GM23338 (cell line): Measurements from ENCODE around the gene MYH6. TPM values are rescaled to one million over a fixed set of nuclear protein-coding genes. Genes with fewer than 3 reads are reported as not detected.

Experiments used
- ATAC-seq: fragments of 200-7000 bp; cut with Tn5 transposase; 3 replicates; pipeline ENCODE4 v1.9.1; 2020
- DNase-seq: peaks from one replicate; pipeline ENCODE4 v3.0.0-alpha.2; 2015; ENCODE audit warnings: low spot score
- H2AFZ ChIP-seq: fragments of 200-600 bp; sonication (generic); 2 replicates; pipeline ENCODE4 v1.8.0; 2016; ENCODE audit warnings: antibody characterized with exemption, mild to moderate bottlenecking, moderate library complexity
- H3F3A ChIP-seq: fragments of 200-600 bp; sonication (generic); replicated peaks from 2 replicates; pipeline ENCODE4 v1.8.0; 2017; ENCODE audit warnings: antibody characterized with exemption, mixed run types, low read depth
- H3K27ac ChIP-seq: fragments of 200-600 bp; sonication (generic); 2 replicates; pipeline ENCODE4 v1.6.1; 2016; ENCODE audit warnings: low read depth
- H3K27me3 ChIP-seq: fragments of 200-600 bp; sonication (generic); 2 replicates; pipeline ENCODE4 v1.8.0; 2016; ENCODE audit warnings: mild to moderate bottlenecking, mixed run types, moderate library complexity; ENCODE audit not compliant: insufficient read depth
- H3K36me3 ChIP-seq: fragments of 200-600 bp; sonication (generic); 2 replicates; pipeline ENCODE4 v1.8.0; 2016; ENCODE audit warnings: mild to moderate bottlenecking; ENCODE audit not compliant: insufficient read depth
- H3K4me1 ChIP-seq: fragments of 200-600 bp; sonication (generic); 2 replicates; pipeline ENCODE4 v1.8.0; 2016; ENCODE audit warnings: mild to moderate bottlenecking, moderate library complexity; ENCODE audit not compliant: insufficient read depth
- H3K4me2 ChIP-seq: fragments of 200-600 bp; sonication (generic); 2 replicates; pipeline ENCODE4 v1.7.1; 2017; ENCODE audit warnings: mixed run types
- H3K4me3 ChIP-seq: fragments of 200-600 bp; sonication (generic); 2 replicates; pipeline ENCODE4 v1.6.1; 2016; ENCODE audit warnings: mixed run types
- H3K79me2 ChIP-seq: fragments of 200-600 bp; sonication (generic); replicated peaks from 2 replicates; pipeline ENCODE4 v1.8.0; 2017; ENCODE audit warnings: mild to moderate bottlenecking; ENCODE audit not compliant: insufficient read depth
- H3K9me2 ChIP-seq: fragments of 200-600 bp; sonication (generic); 2 replicates; pipeline ENCODE4 v1.8.0; 2017; ENCODE audit not compliant: insufficient read depth
- H4K20me1 ChIP-seq: fragments of 200-600 bp; sonication (generic); replicated peaks from 2 replicates; pipeline ENCODE4 v1.8.0; 2017; ENCODE audit warnings: mild to moderate bottlenecking; ENCODE audit not compliant: insufficient read depth
- H3K27ac Mint-ChIP-seq: 2 replicates; pipeline ENCODE4 v1.8.0; 2020; ENCODE audit warnings: inconsistent platforms, mild to moderate bottlenecking, moderate library complexity, mixed read lengths
- H3K27me3 Mint-ChIP-seq: 3 replicates; pipeline ENCODE4 v1.8.0; 2022; ENCODE audit warnings: low read depth, mild to moderate bottlenecking, moderate library complexity, mixed read lengths, inconsistent platforms; ENCODE audit not compliant: insufficient read depth, poor library complexity
- H3K36me3 Mint-ChIP-seq: 3 replicates; pipeline ENCODE4 v1.8.0; 2021; ENCODE audit warnings: low read depth, mild to moderate bottlenecking, inconsistent platforms, moderate library complexity, mixed read lengths
- H3K4me1 Mint-ChIP-seq: 3 replicates; pipeline ENCODE4 v1.8.0; 2020; ENCODE audit warnings: mild to moderate bottlenecking, inconsistent platforms, mixed read lengths
- H3K4me3 Mint-ChIP-seq: 3 replicates; pipeline ENCODE4 v1.8.0; 2021; ENCODE audit warnings: moderate library complexity, mild to moderate bottlenecking, inconsistent platforms, mixed read lengths
- H3K9me3 Mint-ChIP-seq: 3 replicates; pipeline ENCODE4 v1.8.0; 2020; ENCODE audit warnings: moderate library complexity, mild to moderate bottlenecking, inconsistent platforms, mixed read lengths
- CTCF ChIP-seq, 2 experiments: fragments of 200-600 bp in 1 of 2; sonication (generic) in 1 of 2; conservative IDR thresholded peaks; 2 replicates each; pipeline versions ENCODE4 v1.5.1 to v1.6.1; 2016 to 2017; ENCODE audit warnings: antibody characterized with exemption in 2 of 2, low read depth in 2 of 2, mild to moderate bottlenecking in 2 of 2, moderate library complexity in 1 of 2
- EZH2 ChIP-seq: fragments of 200-600 bp; sonication (generic); IDR thresholded peaks from one replicate; pipeline ENCODE4 v1.8.0; 2017; ENCODE audit warnings: antibody characterized with exemption, mild to moderate bottlenecking, low read depth; ENCODE audit not compliant: unreplicated experiment
- JUNB ChIP-seq: IDR thresholded peaks from one replicate; pipeline ENCODE4 v1.6.1; 2016; ENCODE audit warnings: antibody characterized with exemption; ENCODE audit not compliant: unreplicated experiment
- NANOG ChIP-seq: IDR thresholded peaks from 2 replicates; pipeline ENCODE4 v1.6.1; 2016; ENCODE audit warnings: antibody characterized with exemption, borderline replicate concordance
- POLR2AphosphoS5 ChIP-seq: IDR thresholded peaks from 2 replicates; pipeline ENCODE4 v1.6.1; 2016; ENCODE audit warnings: antibody characterized with exemption, low read depth
- REST ChIP-seq: IDR thresholded peaks from one replicate; pipeline ENCODE4 v1.6.1; 2018; ENCODE audit warnings: antibody characterized with exemption; ENCODE audit not compliant: unreplicated experiment
- ZNF114 ChIP-seq: fragments of 250-450 bp; sonication (Bioruptor Pico); IDR thresholded peaks from 2 replicates; pipeline ENCODE4 v1.5.0; 2020; ENCODE audit warnings: mild to moderate bottlenecking, moderate library complexity
- ZNF331 ChIP-seq: fragments of 250-450 bp; sonication (Bioruptor Pico); IDR thresholded peaks from 2 replicates; pipeline ENCODE4 v1.5.0; 2020; ENCODE audit warnings: low read depth, mild to moderate bottlenecking, moderate library complexity
- polyA plus RNA-seq: library from polyadenylated mRNA; unstranded; fragments of >200 nt; fragmentation: Nextera tagmentation; extraction: Ambion mirVana; gene quantifications from 2 replicates; pipeline ENCODE4 v1.2.1, GENCODE V29; 2016
- total RNA-seq: library from RNA; depleted of rRNA; stranded (reverse); fragments of >200 nt; shearing (Covaris generic); gene quantifications from 2 replicates; pipeline ENCODE4 v1.2.3, GENCODE V29; 2014
- TF ChIP-seq, protein P1 (sequence below): fragments of 250-450 bp; sonication (Bioruptor Pico); IDR thresholded peaks from 2 replicates; pipeline ENCODE4 v1.5.0; 2020; ENCODE audit warnings: mild to moderate bottlenecking, moderate library complexity
- TF ChIP-seq, protein P2 (sequence below): IDR thresholded peaks from 2 replicates; pipeline ENCODE4 v1.6.1; 2016; ENCODE audit warnings: antibody characterized with exemption

Gene MYH6
- total and polyA plus RNA-seq, 2 experiments from 2014 or later = 0.03 to 0.10 TPM

- Mint-ChIP-seq H3K27me3 (peaks cover 22% of the 10 kb centered on the region), H3K36me3 (no peaks in the 10 kb centered on the region), H3K27ac (no peak overlapping the region), H3K4me3 (no peak overlapping the region), H3K9me3 (no peaks in the 10 kb centered on the region), H3K4me1 (peaks cover 26% of the 10 kb centered on the region)
- ATAC-seq = no peak
- H3K27me3 ChIP-seq = no peaks in the 10 kb centered on the region
- H4K20me1 ChIP-seq = no peaks in the 10 kb centered on the region
- TF ChIP-seq ZNF331 (CRISPR knock-in tag) (no peak), CTCF (conservative IDR thresholded peaks at IDR 0.05; ENCODE audit: low read depth in 2 of 2) (no peak), REST (no peak), ZNF114 (CRISPR knock-in tag) (no peak), JUNB (no peak), NANOG (no peak), POLR2AphosphoS5 (no peak), EZH2 (no peak)
- TF ChIP-seq, protein P1, sequence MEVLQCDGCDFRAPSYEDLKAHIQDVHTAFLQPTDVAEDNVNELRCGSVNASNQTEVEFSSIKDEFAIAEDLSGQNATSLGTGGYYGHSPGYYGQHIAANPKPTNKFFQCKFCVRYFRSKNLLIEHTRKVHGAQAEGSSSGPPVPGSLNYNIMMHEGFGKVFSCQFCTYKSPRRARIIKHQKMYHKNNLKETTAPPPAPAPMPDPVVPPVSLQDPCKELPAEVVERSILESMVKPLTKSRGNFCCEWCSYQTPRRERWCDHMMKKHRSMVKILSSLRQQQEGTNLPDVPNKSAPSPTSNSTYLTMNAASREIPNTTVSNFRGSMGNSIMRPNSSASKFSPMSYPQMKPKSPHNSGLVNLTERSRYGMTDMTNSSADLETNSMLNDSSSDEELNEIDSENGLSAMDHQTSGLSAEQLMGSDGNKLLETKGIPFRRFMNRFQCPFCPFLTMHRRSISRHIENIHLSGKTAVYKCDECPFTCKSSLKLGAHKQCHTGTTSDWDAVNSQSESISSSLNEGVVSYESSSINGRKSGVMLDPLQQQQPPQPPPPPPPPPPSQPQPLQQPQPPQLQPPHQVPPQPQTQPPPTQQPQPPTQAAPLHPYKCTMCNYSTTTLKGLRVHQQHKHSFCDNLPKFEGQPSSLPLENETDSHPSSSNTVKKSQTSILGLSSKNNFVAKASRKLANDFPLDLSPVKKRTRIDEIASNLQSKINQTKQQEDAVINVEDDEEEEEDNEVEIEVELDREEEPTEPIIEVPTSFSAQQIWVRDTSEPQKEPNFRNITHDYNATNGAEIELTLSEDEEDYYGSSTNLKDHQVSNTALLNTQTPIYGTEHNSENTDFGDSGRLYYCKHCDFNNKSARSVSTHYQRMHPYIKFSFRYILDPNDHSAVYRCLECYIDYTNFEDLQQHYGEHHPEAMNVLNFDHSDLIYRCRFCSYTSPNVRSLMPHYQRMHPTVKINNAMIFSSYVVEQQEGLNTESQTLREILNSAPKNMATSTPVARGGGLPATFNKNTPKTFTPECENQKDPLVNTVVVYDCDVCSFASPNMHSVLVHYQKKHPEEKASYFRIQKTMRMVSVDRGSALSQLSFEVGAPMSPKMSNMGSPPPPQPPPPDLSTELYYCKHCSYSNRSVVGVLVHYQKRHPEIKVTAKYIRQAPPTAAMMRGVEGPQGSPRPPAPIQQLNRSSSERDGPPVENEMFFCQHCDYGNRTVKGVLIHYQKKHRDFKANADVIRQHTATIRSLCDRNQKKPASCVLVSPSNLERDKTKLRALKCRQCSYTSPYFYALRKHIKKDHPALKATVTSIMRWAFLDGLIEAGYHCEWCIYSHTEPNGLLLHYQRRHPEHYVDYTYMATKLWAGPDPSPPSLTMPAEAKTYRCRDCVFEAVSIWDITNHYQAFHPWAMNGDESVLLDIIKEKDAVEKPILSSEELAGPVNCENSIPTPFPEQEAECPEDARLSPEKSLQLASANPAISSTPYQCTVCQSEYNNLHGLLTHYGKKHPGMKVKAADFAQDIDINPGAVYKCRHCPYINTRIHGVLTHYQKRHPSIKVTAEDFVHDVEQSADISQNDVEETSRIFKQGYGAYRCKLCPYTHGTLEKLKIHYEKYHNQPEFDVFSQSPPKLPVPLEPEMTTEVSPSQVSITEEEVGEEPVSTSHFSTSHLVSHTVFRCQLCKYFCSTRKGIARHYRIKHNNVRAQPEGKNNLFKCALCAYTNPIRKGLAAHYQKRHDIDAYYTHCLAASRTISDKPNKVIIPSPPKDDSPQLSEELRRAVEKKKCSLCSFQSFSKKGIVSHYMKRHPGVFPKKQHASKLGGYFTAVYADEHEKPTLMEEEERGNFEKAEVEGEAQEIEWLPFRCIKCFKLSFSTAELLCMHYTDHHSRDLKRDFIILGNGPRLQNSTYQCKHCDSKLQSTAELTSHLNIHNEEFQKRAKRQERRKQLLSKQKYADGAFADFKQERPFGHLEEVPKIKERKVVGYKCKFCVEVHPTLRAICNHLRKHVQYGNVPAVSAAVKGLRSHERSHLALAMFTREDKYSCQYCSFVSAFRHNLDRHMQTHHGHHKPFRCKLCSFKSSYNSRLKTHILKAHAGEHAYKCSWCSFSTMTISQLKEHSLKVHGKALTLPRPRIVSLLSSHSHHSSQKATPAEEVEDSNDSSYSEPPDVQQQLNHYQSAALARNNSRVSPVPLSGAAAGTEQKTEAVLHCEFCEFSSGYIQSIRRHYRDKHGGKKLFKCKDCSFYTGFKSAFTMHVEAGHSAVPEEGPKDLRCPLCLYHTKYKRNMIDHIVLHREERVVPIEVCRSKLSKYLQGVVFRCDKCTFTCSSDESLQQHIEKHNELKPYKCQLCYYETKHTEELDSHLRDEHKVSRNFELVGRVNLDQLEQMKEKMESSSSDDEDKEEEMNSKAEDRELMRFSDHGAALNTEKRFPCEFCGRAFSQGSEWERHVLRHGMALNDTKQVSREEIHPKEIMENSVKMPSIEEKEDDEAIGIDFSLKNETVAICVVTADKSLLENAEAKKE (CRISPR knock-in tag) = no peak
- TF ChIP-seq, protein P2, sequence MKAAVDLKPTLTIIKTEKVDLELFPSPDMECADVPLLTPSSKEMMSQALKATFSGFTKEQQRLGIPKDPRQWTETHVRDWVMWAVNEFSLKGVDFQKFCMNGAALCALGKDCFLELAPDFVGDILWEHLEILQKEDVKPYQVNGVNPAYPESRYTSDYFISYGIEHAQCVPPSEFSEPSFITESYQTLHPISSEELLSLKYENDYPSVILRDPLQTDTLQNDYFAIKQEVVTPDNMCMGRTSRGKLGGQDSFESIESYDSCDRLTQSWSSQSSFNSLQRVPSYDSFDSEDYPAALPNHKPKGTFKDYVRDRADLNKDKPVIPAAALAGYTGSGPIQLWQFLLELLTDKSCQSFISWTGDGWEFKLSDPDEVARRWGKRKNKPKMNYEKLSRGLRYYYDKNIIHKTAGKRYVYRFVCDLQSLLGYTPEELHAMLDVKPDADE = no peak
- H3K79me2 ChIP-seq = no peaks in the 10 kb centered on the region
- H3K4me3 ChIP-seq = no peak overlapping the region
- no peak for DNase-seq
- no peaks in the 10 kb centered on the region for H3K36me3 ChIP-seq
- H3K27ac ChIP-seq = no peak overlapping the region
- no peaks in the 10 kb centered on the region for H3K9me2 ChIP-seq
- H3K4me1 ChIP-seq = peaks cover 19% of the 10 kb centered on the region
- H3K4me2 ChIP-seq = no peak overlapping the region
- no peak overlapping the region for H2AFZ ChIP-seq
- H3F3A ChIP-seq = no peaks in the 10 kb centered on the region
Measured at GRCh38 chr14:23445773-23446172, 37.7 kb upstream of the MYH6 start.
